Stimulated activated CD8-positive, alpha-beta memory T cell treated with anti-CD3 and anti-CD28 coated beads, Interleukin-4, amount 100 ng/mL, for 48 hours (primary cell): ENCODE data around the gene CEP170.

Experiments used
- DNase-seq: peaks from one replicate; pipeline ENCODE4 v3.0.0-alpha.2; 2020

CEP170 gene

DNA sequence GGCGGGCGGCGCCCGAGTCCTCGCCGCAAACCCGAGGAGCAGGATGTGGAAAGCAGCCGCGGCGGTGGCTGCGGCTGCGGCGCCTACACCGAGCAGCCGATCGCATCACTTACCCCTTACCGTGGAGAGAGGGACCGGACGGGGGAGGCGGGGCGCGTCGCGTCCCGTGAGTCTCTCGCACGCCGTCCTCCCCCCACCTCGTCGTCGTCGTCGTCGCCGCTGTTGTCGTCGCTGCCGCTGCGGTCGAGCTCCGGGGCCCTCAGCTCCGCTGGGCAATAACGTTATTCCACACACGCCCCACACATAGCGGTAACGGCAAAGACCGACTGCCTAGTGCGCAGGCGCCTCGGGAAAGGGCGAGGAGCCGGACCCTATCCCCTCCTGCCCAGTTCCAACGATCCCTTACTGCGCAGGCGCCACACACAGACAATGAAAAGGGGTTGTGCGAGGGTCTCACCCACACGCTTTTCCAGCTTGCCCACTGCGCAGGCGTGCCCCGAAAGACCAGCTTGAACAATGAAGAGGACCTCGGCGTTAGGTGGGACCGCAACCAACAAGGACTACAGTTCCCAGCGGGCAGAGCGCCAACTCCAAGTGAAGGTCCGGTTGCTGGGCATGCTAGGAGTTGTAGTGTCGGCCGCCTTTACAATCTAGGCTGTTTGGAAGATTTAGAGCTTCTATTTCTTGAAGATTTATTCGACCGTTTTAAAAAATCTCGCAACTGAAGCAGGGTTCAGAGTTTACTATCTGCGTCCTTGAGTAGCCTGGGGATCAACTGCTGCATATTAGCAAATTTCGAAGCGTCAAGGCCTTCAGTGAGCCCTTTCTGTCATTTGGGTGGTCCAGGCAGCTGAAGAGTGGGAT lies at the start of gene CEP170:
CEP170 (minus strand) TSS at position 355 of the 864 bp plus-strand sequence. CDS start 30,001 bp downstream, outside the sequence.
- peak; percentile 91 for DNase-seq

DNA sequence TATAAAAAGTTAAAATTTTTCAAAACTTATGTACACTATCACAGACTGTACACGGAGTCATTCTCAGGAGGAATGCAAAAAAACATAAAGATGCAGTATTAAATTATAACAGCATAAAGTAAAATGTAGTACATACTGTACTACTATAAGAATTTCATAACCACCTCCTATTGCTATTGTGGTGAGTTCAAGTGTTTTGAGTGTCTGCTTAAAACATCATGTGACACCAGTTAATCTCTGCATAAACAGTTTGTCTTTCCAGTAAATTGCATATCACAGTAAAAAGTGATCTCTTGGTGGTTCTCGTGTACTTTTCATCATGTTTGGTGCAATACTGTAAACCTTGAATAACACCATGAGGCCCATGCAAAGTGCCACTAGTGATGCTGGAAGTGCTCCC lies 46.0 kb upstream of the CEP170 start:
- DNase-seq: no peak

DNA sequence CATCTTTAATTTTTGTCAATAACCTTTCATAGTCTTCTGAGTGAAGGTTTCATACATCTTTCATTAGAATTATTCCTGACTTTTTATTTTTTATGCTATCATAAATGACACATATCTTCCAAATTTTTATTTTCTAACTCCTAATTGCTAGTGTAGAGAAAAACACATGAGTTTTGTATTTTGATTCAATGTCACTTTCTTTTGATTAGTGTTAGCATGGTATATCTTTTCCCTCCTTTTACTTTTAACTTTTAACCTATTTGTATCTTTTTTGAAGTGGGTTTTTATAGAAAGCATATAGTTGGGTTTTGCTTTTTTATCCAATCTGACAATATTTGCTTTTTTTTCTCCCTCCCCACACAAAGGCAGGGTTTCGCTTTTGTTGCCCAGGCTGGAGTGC lies 44.0 kb upstream of the CEP170 start:
- DNase-seq: no peak

DNA sequence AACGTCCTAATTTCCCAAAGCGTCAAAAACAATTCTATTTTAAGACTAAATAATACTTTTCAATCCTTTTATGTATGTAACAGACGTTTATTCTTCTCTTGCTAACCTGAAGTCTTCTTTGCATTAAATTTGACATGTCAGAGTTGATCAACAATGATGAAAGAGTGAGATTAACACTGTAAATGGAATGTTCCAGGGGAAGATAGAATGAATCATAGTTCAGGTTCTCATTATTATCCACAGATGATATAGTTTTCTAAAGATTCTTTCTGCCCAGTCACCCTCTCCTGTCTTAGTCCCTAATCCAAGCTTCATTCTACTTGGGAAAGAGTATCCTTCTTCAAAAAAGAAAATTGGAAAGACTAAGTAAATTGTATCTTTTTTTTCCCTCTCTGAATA lies 39.6 kb upstream of the CEP170 start:
- DNase-seq: no peak

DNA sequence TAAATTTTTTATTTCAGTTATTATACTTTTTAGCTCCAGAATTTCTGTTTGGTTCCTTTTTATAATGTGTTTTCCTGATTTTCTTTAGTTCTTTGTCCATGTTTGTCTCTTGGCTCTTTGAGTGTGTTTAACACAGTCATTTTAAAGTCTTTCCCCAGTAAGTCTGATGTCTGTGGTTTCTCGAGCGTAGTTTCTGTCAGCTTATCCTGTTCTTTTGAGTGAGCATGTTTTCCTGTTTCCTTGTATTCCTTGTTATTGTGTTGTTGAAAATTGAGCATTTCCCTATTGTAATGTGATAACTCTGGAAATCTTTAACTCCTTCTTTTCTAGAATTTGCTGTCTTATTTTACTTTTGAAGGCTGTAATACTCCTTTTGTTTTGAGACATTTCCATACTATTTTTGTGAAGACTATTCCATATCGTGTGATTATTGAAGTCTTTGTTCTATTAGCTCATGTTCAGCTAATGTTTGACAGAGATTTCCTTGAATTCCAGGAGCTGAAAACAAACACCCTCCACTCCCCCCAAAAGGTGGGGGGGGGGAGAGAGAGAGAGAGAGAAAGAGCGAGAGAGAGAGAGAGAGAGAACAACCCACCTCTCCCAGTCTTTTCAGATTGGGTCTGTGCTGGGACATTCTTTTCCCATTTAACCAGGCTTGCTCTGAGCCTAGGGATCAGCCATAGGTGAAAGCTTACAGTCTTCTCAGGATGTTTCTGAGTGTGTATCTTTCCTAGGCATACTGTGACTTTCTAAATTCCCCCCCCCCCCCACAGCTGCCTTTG lies 39.1 kb upstream of the CEP170 start:
- no peak for DNase-seq

DNA sequence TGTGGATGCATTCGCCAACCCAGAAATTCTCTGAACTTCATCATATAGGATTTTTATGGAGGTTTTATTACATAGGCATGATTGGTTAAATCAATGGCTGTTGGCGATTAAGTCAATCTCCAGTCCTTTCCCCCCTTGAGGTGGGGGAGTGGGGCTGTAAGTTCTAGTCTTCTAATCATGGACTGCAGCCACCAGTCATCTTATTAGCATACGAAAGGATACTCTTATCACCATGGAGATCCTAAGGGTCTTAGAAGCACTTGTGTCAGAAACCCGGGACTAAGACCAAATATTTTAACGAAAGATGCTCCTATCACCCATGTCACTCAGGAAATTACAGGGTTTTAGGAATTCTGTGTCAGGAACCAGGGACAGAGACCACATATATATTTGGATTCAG lies 37.0 kb upstream of the CEP170 start:
- no peak for DNase-seq

DNA sequence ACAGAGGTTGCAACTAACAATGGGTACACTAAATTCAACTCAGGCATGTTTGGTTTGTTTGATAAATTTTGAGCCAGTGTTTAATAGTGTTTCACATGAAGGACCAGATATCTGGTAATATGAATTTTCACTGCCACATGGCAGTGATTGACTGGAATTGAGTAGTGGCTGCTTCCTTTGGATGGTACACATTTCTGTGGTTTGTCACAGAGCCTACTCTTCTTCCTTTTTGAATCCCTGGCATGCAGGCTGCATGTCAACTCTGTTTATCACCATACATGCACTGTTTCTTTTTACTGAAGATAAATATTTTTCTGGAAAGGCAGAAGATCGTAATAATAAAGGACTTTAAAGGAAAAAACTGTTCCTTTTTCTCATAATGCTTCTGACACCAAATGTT lies 36.2 kb upstream of the CEP170 start:
- no peak for DNase-seq

DNA sequence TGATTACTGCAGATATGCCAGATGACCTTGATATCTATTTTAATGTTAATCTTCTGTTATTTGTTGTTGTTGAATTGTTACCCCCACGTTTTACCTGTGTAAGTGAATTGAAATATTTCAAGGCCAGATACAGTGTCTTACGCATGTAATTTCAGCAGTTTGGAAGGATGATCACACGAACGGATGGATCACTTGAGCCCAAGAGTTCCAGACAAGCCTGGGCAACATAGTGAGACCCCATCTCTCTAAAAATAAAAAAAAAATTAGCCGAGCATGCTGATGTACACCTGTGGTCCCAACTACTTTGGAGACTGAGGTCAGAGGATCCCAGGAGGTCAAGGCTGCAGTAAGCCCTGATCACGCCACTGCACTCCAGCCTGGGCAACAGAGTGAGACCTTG lies 33.0 kb upstream of the CEP170 start:
- no peak for DNase-seq

DNA sequence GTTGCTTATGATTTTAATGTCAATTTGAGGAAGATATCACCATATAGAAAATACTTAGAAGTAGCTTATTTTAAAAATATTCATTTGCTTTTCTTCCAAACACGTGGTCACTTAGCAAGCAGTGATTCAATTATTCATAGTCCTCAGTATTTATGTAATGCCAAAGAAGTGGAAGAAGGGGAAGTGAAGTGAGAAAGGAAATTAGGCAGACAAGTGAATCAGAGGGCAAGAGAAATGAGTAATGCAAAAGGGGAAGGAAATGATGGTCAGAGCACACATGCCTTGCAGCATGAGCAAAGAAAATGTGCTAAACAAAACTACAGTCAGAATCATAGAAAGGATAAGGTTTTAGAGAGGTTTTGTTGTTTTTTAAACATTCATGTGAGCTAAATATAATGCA lies 32.6 kb upstream of the CEP170 start:
- DNase-seq: no peak

DNA sequence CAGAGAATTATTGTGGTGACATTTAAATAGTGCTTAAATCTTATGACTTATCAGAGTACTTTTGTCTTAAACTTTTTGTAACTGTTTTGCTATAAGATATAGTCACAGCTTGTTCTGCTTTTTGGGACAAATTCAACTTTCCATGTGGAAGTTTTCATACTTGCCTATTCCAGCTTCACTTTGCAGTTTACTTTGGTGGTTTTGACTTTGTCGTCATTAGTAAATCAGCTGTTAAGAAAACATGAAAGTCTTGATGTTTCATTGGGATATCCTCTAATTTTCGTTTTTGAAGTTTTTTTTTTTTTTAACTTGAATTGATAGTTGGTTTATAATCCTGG lies 32.0 kb upstream of the CEP170 start:
- DNase-seq: no peak

DNA sequence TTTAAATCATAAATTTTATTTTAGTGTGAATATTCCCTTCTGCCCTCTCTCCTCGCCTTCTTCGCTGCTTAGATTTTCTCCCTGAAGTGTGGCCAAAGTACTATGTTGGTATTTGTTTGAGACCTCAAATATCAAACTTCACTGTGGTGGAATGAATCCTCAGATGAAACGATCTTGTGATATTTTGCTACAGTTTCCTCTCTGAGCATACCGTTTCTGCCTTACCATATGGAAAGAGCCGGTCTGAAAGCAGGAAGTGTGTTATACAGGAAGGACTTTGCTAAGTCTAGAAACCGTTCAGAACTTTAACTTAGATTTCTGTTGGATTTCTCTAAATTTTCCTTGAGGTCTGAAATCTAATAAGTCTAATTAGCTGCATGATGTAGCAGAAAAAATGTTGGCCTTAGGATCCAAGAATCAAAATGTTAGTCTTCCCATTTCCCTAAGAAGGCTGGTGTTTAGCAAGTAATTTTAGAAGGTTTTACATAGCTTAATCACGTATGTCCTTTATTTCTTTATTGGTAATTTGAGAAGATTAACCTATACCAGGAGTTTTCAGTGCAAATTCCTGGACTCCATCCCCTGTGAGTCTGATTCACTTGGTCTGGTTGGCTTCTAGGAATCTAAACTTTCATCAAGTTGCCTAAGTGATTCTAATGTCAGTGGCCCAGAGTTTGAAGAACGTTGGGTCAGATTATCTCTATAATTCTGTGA lies 31.5 kb upstream of the CEP170 start:
- DNase-seq: no peak

DNA sequence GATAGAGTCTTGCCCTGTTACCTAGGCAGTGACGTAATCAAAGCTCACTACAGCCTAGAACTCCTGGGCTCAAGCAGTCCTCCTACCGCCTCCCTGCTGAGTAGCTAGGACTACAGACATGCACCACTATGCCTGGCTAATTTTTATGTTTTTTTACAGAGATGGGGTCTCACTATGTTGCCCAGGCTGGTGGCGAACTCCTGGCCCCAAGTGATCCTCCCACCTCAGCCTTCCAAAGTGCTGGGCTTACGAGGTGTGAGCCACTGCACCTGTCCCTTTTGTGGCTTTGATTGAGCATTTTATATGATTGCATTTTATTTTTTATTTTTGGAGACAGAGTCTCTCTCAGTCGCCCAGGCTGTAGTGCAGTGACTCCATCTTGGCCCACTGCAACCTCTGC lies 26.6 kb upstream of the CEP170 start:
- no peak for DNase-seq

DNA sequence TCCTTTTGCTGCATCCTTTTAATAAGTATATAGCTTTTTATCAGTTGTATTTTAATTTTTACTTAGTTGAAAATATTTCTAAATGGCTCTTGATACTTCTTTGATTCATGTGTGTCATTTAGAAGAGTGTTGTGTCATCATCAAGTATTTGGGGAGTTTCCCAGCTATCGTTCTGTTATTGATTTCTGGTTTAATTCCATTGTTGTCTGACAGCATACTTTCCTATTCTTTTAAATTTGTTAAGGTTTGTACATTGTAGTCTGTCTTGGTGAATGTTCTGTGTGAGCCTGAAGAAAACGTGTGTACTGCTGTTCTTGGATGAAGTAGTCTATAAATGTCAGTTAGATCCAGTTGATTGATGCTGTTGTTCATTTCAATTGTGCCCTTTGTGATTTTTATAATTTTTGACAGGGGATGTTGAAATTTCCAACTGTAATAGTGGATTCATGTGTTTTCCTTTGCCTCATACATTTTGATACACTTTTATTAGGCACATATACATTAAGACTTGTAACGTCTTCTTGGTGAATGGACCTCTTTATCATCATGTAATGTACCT lies 25.6 kb upstream of the CEP170 start:
- DNase-seq: no peak

DNA sequence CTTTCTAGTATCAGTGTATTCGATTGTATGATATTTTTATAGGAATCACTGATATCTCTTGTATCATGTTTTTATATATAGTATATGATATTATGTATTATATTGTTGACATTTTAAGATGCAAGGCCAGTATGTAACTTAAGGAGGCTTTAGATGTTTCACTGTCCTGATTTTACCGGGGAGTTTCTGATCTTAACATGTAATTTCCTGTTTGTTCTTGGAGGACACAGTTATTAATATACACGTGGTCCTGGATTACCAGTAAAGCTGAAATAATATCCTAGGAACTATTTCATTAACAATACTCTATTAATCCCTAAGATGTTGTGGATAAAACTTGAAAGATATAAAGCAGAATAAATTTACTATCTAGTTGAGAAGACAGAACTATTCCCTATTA lies 20.2 kb upstream of the CEP170 start:
- DNase-seq: no peak

DNA sequence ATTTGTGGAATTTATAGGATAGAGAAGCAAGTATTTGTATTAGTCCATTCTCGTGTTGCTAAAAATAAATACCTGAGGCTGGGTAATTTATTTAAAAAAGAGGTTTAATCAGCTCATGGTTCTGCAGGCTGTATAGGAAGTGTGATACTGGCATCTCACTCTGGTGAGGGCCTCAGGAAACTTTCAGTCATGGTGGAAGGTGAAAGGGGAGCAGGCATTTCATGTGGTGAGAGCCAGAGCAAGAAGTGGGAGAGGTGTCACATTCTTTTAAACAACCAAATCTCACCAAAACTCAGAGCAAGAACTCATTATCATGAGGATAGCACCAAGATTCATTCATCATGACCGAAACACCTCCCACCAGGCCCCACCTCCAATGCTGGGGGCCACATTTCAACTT lies 18.9 kb upstream of the CEP170 start:
- DNase-seq: no peak

DNA sequence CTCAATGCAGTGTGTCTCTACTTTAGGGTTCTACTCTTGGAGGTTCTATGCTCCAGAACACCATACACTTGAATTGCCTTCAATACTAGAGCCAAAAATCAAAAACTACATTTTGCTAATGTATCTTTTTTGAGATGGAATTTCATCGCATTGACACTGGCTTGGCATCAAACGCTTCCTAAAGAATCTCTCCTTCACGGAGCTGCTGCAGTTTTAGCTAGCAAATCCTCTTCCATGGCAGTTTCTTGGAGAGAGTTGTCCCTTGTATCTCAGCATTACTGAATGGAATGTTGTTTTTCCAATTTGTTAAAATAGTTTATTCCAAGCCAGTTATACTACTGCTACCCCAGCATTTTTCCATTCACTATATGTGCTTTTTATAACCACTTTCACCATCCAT lies 18.4 kb upstream of the CEP170 start:
- no peak for DNase-seq

DNA sequence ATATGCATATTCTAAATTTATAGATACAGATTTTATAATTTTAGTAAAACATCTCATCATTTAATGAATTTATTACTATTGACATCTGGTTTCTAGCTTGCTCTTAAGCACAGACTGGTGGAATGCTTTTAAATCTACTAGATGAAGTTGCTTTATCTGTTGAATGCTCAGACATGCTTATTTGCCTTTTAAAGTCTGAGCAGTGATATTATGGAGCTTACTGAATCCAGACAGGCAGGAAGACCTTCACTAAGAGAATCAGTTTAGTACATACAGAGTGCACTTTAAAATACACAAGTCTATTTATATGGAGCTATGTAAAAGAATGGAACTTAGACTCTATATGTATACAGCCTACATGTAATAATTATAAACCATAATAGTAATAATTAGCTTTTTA lies 17.3 kb upstream of the CEP170 start:
- DNase-seq: no peak

DNA sequence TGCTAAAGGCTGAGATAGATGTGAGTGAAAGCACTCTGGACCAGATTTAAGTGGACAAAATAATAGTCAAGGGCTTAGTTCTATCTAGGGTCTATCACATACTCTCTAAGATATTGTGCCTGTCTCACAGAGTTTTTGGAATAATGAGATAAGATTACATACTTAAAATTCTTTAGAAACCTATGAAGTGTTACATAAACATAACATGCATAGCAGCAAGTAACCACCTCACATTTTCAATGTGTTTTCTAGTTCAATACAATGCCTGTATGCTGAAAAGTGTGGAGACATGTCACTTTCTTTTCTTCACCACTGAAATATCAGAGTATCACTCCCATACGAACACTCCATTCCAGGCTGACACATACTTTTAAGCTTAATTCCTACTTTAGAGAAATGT lies 16.9 kb upstream of the CEP170 start:
- DNase-seq: no peak

DNA sequence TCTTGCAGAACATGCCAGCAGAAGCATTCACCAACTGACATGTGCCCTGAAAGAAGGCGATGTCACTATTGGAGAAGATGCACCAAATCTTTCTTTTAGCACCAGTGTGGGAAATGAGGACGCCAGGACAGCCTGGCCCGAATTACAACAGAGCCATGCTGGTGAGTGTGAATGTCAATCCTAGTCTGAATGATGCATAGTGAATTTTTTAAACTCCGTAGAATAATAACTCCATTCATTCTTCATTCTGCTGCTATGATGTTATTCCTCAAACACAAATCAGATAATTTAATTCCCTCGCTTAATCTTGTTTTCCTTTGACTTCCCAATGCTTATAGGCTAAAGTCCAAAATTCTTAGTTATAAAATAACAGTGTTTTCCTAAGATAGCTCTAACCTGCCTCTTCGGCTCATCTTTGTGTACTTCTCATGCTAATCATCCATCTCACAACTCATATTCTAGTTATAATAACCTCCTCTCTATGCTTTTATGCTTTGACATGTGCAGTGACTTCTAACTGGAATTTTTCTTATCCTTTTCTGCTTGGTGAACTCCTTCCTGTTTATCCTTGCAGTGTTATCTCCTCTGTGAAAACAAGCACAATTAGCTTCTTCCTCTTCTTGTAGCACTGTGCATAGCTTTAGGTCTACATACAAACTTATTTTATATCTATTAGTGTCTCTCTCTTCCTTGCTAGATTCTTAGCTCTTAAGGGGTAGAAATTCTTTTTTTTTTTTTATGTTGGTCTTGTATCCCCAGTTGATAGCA lies 15.2 kb upstream of the CEP170 start:
- no peak for DNase-seq

DNA sequence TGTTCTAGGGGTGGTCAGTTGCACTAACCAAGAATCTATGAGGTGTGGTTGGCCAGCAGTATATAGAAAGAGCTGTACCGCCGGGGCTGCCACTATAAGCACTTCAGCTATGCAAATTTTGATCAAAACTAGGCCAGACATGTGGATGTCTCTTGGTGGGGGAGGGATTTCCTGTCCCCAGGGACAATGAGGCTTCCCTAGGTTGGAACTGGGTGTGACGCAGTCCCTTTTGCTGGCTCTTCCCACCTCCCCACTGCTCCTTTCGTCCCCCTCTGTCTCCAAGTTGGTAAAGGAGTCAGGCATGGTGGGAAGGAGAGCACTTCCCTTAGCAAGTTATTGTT lies 14.3 kb upstream of the CEP170 start:
- no peak for DNase-seq

DNA sequence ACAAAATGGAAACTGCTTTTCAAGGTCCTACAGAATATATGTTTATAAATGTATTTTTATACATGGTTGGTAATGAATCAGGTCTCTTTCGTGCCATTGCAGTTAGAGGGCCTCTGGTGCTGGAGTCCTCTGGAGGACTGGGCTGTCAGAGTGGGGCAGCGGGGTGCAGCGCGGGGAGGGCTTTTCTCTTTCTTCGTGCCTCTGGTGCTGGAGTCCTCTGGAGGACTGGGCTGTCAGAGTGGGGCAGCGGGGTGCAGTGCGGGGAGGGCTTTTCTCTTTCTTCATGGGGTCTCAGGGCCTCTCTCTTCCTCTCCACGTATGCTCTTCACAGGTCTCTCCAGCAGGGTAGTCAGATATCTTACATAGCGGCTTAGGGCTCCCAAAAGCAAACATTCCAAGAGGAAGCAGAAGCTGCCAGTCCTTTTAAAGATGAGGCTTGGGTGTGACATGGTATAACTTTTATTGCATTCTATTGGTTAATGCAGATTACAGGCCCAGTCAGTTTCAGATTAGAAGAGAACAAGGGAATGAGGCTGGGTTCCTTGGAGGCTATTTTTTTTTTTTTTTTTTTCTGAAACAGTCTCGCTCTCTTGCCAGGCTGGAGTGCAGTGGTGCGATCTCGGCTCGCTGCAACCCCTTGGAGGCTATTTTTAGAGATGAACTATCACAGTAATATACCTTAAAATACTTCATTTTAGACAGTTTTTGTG lies 13.8 kb upstream of the CEP170 start:
- DNase-seq: no peak
